ENCODE measurements around the gene GFOD2. TPM values are rescaled to one million over a fixed set of nuclear protein-coding genes. Genes with fewer than 3 reads are reported as not detected.

GFOD2 gene
- polyA plus RNA-seq, 3 donors: 3.7 to 9.4 (median 3.8) TPM

GRCh38 chr16:67672306-67672705, 46.8 kb downstream of the GFOD2 start:
- peak overlapping the region in 5 of 7 donors; percentile 1 to 46 (median 30) for H3K27ac Mint-ChIP-seq
- H3K4me3 Mint-ChIP-seq: no peak overlapping the region

GRCh38 chr16:67669499-67670101, 49.5 kb downstream of the GFOD2 start:
- Mint-ChIP-seq H3K36me3 (peaks cover under 1 to 3% of the 10 kb centered on the region in 2 donors), H3K4me1 (peaks cover 50% of the 10 kb centered on the region)

More at GRCh38 chr16:67672306-67672705, 46.8 kb downstream of the GFOD2 start:
- 42% methylated on average over 4 of the region's 4 CpGs for WGBS (ENCODE audit: insufficient coverage)
- Histone ChIP-seq H3K9me3 (replicated peaks in 1 of 2; ENCODE audit: control insufficient read depth in 1 of 2, insufficient read depth in 1 of 2, low read length in 2 of 2) (no peaks in the 10 kb centered on the region), H3K27me3 (ENCODE audit: control insufficient read depth in 2 of 2, insufficient read depth in 2 of 2, low read length in 2 of 2) (no peaks in the 10 kb centered on the region), H3K4me1 (ENCODE audit: control insufficient read depth in 1 of 2, insufficient read depth in 2 of 2, low read length in 2 of 2) (peaks cover 38 to 40% of the 10 kb centered on the region in 2 donors), H3K4me2 (replicated peaks; ENCODE audit: extremely low read depth, low read length, poor library complexity, severe bottlenecking) (no peak overlapping the region), H4K20me1 (ENCODE audit: insufficient read depth, low read length) (no peaks in the 10 kb centered on the region), H2AFZ (ENCODE audit: insufficient read depth, low read depth, low read length, poor library complexity, severe bottlenecking) (no peak overlapping the region), H3K9ac (ENCODE audit: insufficient read depth, low read length, poor library complexity, severe bottlenecking) (no peak overlapping the region), H3K27ac (ENCODE audit: low read depth in 1 of 2, low read length in 2 of 2) (no peak overlapping the region), H3K79me2 (ENCODE audit: insufficient read depth, low read length) (no peaks in the 10 kb centered on the region), H3K36me3 (replicated peaks in 1 of 2; ENCODE audit: control insufficient read depth in 1 of 2, insufficient read depth in 2 of 2, low read length in 2 of 2) (no peaks in the 10 kb centered on the region), H3K4me3 (replicated peaks in 1 of 3; ENCODE audit: low read depth in 2 of 3, low read length in 3 of 3) (no peak overlapping the region)
- TF ChIP-seq CTCF (IDR thresholded peaks at IDR 0.05): no peak
- Mint-ChIP-seq H3K27me3 (ENCODE audit: low read depth in 3 of 3) (peaks cover 0 to 4% (median 2%) of the 10 kb centered on the region in 3 donors), H3K4me1 (peaks cover 48% of the 10 kb centered on the region), H3K36me3 (peaks cover 5 to 16% of the 10 kb centered on the region in 2 donors), H3K9me3 (peaks cover 0 to 2% (median 0%) of the 10 kb centered on the region in 7 donors)
- intact Hi-C loops (cut with micrococcal nuclease): loop anchor here (2.0 to 10.0 kb wide), 4 partner anchors 45 to 552 kb away; partner anchors contain the start of gene GFOD2 (in 1 of the 2)
- DNase-seq: no peak

More at GRCh38 chr16:67669499-67670101, 49.5 kb downstream of the GFOD2 start:
- peaks cover 0 to 2% (median 0%) of the 10 kb centered on the region in 7 donors for H3K9me3 Mint-ChIP-seq
- no peaks in the 10 kb centered on the region for H3K27me3 ChIP-seq (ENCODE audit: control insufficient read depth in 2 of 2, insufficient read depth in 2 of 2, low read length in 2 of 2)
- no peak overlapping the region for H3K9ac ChIP-seq (ENCODE audit: insufficient read depth, low read length, poor library complexity, severe bottlenecking)
- 96% methylated on average over 10 of the region's 10 CpGs for WGBS (ENCODE audit: insufficient coverage)
- no peaks in the 10 kb centered on the region for H3K9me3 ChIP-seq (replicated peaks in 1 of 2; ENCODE audit: control insufficient read depth in 1 of 2, insufficient read depth in 1 of 2, low read length in 2 of 2)
- H4K20me1 ChIP-seq (ENCODE audit: insufficient read depth, low read length): no peaks in the 10 kb centered on the region
- H3K4me1 ChIP-seq (ENCODE audit: control insufficient read depth in 1 of 2, insufficient read depth in 2 of 2, low read length in 2 of 2): peaks cover 49 to 59% of the 10 kb centered on the region in 2 donors
- intact Hi-C loops (cut with micrococcal nuclease): loop anchor here (5.0 to 10.0 kb wide), 10 partner anchors 48 to 555 kb away; partner anchors contain the start of genes GFOD2 (in 2 of the 2), CENPT (in 1 of the 2), CTCF (in 1 of the 2) and NFATC3 (in 1 of the 2)
- DNase-seq: peak in 1 of 3 donors; percentile 3
- no peak overlapping the region for H3K4me2 ChIP-seq (replicated peaks; ENCODE audit: extremely low read depth, low read length, poor library complexity, severe bottlenecking)
- no peak overlapping the region for H2AFZ ChIP-seq (ENCODE audit: insufficient read depth, low read depth, low read length, poor library complexity, severe bottlenecking)
- H3K4me3 ChIP-seq (replicated peaks in 1 of 3; ENCODE audit: low read depth in 2 of 3, low read length in 3 of 3): no peak overlapping the region
- H3K27me3 Mint-ChIP-seq (ENCODE audit: low read depth in 3 of 3): peaks cover 0 to 2% (median 0%) of the 10 kb centered on the region in 3 donors
- H3K27ac ChIP-seq (ENCODE audit: low read depth in 1 of 2, low read length in 2 of 2): no peak overlapping the region
- H3K36me3 ChIP-seq (replicated peaks in 1 of 2; ENCODE audit: control insufficient read depth in 1 of 2, insufficient read depth in 2 of 2, low read length in 2 of 2): no peaks in the 10 kb centered on the region
- no peak for TF ChIP-seq CTCF (IDR thresholded peaks at IDR 0.05)
- H3K4me3 Mint-ChIP-seq: no peak overlapping the region
- H3K27ac Mint-ChIP-seq: no peak overlapping the region
- H3K79me2 ChIP-seq (ENCODE audit: insufficient read depth, low read length): no peaks in the 10 kb centered on the region
